ENCODE measurements around the gene FZD2.
"Not testable (repeated sequence)": the region's sequence is repeated elsewhere in the genome, so short reads cannot be mapped to it uniquely, and the experiment has no call there.

Gene FZD2

GRCh38 chr17:44546671-44547606 lies 10.3 kb upstream of the FZD2 start:
- DNase-seq (ENCODE audit: low read depth), result peak; percentile 91

DNA sequence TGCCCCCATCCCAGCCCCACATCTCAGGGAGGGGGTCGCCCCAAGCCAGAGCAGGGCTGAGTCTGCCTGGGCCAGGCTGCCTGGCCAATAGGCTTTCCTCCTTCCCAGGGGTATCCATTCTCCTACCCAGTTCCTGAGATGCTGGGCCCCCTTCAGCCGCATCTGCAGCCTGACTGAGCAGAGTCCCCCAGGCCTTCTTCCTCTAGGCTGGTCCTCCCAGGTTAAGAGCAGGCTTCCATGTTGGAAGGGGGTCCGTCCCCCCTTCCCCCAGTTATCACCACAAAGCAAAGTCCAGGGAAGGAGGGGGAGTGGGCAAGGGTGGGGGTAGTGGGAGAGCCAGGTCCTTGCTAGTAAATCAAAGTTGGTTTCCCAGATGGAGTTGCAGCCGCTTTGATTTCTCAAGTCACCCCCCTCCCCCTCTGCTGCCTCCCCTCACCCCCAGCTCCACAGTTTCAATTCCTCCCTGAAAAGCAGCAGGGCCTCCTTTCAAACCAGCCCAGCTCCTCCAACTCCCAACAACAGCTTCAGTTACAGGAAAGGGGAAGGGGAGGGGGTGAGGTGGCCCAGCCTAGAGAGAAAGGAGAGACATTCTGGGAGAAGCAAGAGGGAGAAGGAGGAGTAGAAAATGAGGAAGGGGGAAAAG lies 9.5 kb upstream of the FZD2 start:
- DNase-seq (ENCODE audit: low read depth), result no peak

DNA sequence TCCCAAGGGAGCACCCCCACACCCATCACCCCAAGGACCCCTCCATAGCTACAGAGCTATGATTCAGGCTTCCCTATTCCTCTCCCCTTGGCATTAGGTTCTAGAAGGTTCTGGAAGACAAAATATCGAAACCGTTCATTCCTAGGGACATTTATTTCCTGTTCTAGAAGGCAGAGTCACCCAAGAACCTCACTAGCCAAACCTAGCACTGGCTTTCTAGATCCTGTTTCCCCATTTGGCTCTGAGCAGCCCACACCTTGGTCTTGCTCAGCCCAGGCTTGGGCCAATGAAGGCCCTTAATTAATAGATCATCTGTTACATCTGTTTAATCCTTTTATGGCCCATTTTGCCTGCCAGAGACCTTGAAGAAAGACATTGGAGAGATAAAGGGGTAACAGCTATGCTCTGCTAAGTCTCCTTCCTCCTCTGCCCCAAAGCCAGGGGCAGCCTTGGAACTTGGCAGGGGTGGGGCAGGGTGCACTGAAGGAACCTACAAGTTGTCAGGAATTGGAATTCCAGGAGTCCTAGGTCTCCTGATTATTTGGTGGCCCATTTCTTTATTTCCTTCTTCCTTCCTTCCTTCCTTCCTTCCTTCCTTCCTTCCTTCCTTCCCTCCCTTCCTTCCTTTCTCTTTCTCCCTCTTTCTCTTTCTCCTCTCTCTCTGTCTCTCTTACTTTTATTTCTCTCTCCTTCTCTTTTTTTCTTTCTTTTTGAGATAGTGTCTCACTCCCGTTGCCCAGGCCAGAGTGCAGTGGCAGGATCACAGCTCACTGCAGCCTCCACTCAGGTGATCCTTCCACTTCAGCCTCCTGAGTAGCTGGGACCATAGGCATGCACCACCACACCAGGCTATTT lies 8.7 kb upstream of the FZD2 start:
- no peak for DNase-seq (ENCODE audit: low read depth)

GRCh38 chr17:44549686-44550085 lies 7.6 kb upstream of the FZD2 start:
- no peak for DNase-seq (ENCODE audit: low read depth)

DNA sequence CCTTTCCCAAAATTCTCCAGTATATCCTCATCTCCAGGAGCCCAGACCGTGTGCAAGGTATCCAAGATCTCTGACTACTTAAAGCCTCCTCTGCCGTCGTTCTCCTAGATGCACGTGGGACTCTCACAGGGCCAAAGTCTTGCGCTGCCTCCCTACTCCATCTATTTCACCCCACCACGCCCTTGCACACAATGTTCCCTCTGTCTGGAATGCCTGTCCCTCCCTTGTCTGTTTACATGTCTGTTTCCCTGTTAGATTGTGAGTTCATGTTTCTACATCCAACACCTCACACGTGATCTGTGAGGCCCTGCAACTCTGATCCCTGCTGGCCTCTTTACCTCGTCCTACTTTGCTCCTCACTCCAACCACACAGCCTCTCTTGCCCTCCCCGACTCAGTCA lies 4.9 kb upstream of the FZD2 start:
- no peak for DNase-seq (ENCODE audit: low read depth)

DNA sequence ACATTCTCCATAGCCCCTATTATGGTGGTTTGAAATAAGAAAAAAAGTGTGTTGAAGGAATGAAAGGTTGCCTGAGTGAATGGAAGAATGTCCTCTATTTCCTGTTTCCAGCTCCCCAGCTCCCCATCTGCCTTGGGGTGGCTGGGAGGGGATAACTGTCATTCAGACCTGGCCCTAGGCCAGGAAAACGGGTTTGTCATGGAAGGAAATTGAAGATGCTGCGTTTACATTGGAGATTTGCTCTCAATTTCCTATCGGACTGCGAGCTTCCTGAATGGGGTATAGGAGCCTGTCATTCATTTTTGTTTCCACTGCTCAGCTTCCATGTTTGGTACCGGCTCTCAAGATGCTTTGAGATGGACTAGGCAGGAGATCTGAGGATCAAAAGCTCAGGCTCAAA lies 2.2 kb upstream of the FZD2 start:
- peak; percentile 71 for DNase-seq (ENCODE audit: low read depth)

GRCh38 chr17:44556166-44556831 lies 985 bp upstream of the FZD2 start:
- peak; percentile 75 for DNase-seq (ENCODE audit: low read depth)

- peak; percentile 83 for DNase-seq (ENCODE audit: low read depth)
These were observed 484 bp downstream of the FZD2 start for GRCh38 chr17:44557651-44558285.

DNA sequence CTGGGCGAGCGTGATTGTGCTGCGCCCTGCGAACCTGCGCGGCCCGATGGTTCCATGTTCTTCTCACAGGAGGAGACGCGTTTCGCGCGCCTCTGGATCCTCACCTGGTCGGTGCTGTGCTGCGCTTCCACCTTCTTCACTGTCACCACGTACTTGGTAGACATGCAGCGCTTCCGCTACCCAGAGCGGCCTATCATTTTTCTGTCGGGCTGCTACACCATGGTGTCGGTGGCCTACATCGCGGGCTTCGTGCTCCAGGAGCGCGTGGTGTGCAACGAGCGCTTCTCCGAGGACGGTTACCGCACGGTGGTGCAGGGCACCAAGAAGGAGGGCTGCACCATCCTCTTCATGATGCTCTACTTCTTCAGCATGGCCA lies 1.0 kb downstream of the FZD2 start:
- no peak for DNase-seq (ENCODE audit: low read depth)

GRCh38 chr17:44558710-44559633 lies 1.7 kb downstream of the FZD2 start:
- peak; percentile 64 for DNase-seq (ENCODE audit: low read depth)

DNA sequence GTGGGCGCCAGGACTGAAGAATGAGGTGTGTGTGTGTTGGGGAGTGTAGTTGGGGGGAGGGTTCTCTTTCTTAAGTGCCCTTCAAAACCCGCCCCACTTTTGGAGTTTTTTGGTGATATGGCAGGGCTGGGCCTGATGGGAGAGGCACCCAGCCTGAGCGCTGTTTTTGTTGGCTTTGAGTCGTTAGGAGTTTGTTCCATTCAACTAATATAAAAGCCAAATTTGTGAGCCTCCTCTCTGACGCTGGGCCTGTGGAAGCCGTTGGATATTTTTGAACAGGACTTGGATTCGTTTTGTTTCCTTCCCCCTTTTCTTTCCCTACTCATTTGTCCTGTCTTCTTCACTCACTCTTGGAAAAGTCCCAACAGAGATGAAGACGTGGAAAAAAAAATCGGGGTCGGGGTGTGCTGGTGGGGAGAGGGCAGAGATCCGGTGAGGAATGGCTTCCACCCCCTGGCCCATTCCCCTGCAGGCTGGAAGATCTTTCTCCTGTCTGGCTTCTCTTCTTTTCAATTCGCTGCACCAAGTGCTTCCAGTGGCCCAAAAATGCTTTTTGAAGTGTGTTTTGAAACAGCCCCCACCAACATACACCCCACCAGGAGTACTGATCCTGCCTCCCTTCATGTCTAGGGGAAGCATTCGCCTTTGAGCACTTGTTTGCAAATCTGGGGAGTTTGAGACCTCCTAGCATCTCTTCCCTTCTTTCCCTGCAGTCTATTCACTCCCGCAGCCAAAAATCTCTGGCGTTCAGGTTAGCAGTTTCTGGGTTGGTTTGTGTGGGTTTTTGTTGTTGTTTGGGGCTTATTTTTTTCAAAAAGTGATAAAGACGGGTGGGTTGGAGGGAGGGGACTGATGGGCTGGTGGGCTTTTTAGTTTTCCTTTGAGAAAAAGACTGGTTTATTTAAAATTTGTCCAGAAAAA lies 2.6 kb downstream of the FZD2 start:
- DNase-seq (ENCODE audit: low read depth), result peak; percentile 41

GRCh38 chr17:44561237-44561623 lies 3.9 kb downstream of the FZD2 start:
- no peak for DNase-seq (ENCODE audit: low read depth)

GRCh38 chr17:44564429-44564828 lies 7.1 kb downstream of the FZD2 start:
- no peak for DNase-seq (ENCODE audit: low read depth)

- DNase-seq (ENCODE audit: low read depth), result peak; percentile 48
These were observed 8.7 kb downstream of the FZD2 start for GRCh38 chr17:44565866-44566443.

DNA sequence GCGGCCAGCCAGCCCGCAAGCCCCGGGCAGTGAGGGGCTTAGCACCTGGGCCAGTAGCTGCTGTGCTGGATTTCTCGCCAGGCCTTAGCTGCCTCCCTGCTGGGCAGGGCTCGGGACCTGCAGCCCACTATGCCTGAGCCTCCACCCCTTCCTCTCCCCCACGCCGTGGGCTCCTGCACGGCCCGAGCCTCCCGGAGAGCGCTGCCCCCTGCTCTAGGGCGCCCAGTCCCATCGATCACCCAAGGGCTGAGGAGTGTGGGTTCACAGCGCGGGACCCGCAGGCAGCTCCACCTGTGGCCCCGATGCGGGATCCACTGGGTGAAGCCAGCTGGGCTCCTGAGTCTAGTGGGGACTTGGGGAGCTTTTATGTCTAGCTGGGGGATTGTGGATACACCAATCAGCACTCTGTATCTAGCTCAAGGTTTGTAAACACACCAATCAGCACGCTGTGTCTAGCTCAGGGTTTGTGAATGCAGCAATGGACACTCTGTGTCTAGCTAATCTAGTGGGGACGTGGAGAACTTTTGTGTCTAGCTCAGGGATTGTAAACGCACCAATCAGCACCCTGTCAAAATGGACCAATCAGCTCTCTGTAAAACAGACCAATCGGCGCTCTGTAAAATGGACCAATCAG lies 11.1 kb downstream of the FZD2 start:
- DNase-seq (ENCODE audit: low read depth), result not testable (repeated sequence)

DNA sequence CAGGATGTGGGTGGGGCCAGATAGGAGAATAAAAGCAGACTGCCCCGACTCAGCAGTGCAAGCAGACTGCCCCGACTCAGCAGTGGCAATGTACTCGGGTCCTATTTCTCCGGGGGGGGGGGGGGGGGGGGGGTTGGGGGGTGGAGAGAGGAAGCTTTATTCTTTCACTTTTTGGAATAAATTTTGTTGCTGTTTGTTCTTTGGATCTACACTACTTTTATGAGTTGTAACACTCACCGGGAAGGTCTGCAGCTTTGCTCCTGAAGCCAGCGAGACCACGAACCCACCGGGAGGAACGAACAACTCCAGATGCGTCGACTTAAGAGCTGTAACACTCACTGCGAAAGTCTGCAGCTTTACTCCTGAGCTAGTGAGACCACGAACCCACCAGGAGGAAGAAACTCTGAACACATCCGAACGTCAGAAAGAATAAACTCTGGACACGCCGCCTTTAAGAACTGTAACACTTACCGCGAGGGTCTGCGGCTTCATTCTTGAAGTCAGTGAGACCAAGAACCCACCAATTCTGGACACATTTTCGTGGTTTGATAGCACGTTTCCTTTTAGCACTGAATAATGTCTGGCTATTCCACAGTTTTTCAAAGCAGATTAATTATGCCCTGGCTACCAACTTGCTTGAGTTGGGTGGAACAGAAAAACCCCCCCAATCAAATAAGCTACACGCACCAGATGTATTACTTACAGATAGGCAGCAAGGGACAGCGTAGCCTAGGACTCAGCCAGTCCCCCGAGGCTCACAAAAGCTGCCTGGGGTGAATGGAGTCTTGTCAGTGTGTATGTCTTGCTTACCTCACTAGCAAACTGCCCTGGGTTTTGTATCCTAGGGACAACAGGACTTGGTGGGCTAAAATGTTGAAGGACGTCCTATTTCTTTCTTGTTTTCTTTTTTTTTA lies 11.9 kb downstream of the FZD2 start:
- DNase-seq (ENCODE audit: low read depth), result no peak

GRCh38 chr17:44572801-44573200 lies 15.5 kb downstream of the FZD2 start:
- no peak for DNase-seq (ENCODE audit: low read depth)
